ENCODE results near the gene GPRC5A.

- no peak for TF ChIP-seq POLR2A (IDR thresholded peaks at IDR 0.05; ENCODE audit: low read length)
- TF ChIP-seq GATA1 (IDR thresholded peaks at IDR 0.05; ENCODE audit: low read depth, low read length), result no peak
These were observed 28.5 kb downstream of the GPRC5A start for GRCh38 chr12:12919666-12920435.
